H1 (cell line): Measurements from ENCODE around the gene GRIA3. TPM values are rescaled to one million over a fixed set of nuclear protein-coding genes. Genes with fewer than 3 reads are reported as not detected.

Experiments
- BRCA1 ChIP-seq: IDR thresholded peaks from 2 replicates; pipeline ENCODE4 v1.6.1; 2012; ENCODE audit warnings: low read depth, low read length, improper control_type of control experiment
- EP300 ChIP-seq, 2 experiments: IDR thresholded peaks; 1 replicate in 1 of 2; 2 replicates in 1 of 2; pipeline ENCODE4 v1.6.1; 2011 to 2012; ENCODE audit warnings: low read depth in 2 of 2, low read length in 2 of 2, mild to moderate bottlenecking in 2 of 2, borderline replicate concordance in 1 of 2, inconsistent platforms in 1 of 2, moderate library complexity in 1 of 2
- SIN3A ChIP-seq, 2 experiments: IDR thresholded peaks in 1 of 2; conservative IDR thresholded peaks in 1 of 2; 2 replicates each; pipeline ENCODE4 v1.6.1; 2011 to 2012; ENCODE audit warnings: low read length in 2 of 2, improper control_type of control experiment in 1 of 2, low read depth in 1 of 2, mild to moderate bottlenecking in 1 of 2
- TAF7 ChIP-seq: optimal IDR thresholded peaks from 2 replicates; pipeline ENCODE3; 2011; ENCODE audit warnings: low read depth, mild to moderate bottlenecking, inconsistent platforms, low read length, moderate library complexity, borderline replicate concordance
- TEAD4 ChIP-seq: IDR thresholded peaks from 2 replicates; pipeline ENCODE4 v1.6.1; 2012; ENCODE audit warnings: low read depth, low read length, inconsistent platforms, mixed read lengths
- polyA plus RNA-seq, 7 experiments: library from polyadenylated mRNA; depleted of rRNA in 3 of 7; stranded (reverse) in 5 of 7; unstranded in 2 of 7; fragments of >200 nt in 5 of 7; fragments of 200-250 nt in 2 of 7; gene quantifications; 1 replicate in 5 of 7; 2 replicates in 1 of 7; 4 replicates in 1 of 7; pipeline versions ENCODE4 v1.2.1 to v1.2.3, GENCODE V29; 2011 to 2013; ENCODE audit warnings: missing spikeins in 2 of 7, mixed read lengths in 2 of 7
- total RNA-seq: library from RNA; stranded (reverse); fragmentation: NEBNext Ultra II Directional; extraction: Animal tissue kit (Norgen Biotek cat#: 25700); gene quantifications from 2 replicates; pipeline ENCODE4 v1.2.1, GENCODE V29; 2021
- TF ChIP-seq, protein P1 (sequence below): fragments of 300-600 bp; sonication (generic); IDR thresholded peaks from 2 replicates; pipeline ENCODE4 v1.7.1; 2012; ENCODE audit warnings: low read length, moderate library complexity, mild to moderate bottlenecking, inconsistent platforms; ENCODE audit not compliant: insufficient replicate concordance

GRIA3 gene
- total and polyA plus RNA-seq, 2 of the 8 experiments (the other 6 are each of a cell fraction or from before 2014, with no cell fraction given): 2.6 to 3.0 TPM

DNA sequence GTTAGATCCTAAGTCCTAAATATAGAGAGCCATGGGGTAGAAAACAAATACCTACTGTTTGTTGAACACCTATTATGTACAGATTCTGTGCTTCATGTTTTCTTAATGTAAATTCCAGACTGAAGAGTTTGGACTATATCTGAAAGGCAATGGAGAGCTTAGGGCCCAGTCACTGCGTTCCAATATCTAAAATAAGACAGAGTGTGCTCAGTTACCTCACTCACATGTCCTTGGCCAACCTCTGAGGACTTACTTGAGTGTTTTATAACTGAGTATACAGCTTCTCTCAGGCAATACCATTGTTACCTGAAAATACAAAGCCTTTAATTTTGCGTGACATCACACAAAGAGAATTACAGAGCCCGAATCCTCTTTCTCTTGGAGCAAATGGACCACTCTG is 53.2 kb downstream of the GRIA3 start (continued):
- TF ChIP-seq EP300 (IDR thresholded peaks at IDR 0.05; ENCODE audit: borderline replicate concordance in 1 of 2, low read depth in 2 of 2, low read length in 2 of 2): no peak
- TF ChIP-seq, protein P1, sequence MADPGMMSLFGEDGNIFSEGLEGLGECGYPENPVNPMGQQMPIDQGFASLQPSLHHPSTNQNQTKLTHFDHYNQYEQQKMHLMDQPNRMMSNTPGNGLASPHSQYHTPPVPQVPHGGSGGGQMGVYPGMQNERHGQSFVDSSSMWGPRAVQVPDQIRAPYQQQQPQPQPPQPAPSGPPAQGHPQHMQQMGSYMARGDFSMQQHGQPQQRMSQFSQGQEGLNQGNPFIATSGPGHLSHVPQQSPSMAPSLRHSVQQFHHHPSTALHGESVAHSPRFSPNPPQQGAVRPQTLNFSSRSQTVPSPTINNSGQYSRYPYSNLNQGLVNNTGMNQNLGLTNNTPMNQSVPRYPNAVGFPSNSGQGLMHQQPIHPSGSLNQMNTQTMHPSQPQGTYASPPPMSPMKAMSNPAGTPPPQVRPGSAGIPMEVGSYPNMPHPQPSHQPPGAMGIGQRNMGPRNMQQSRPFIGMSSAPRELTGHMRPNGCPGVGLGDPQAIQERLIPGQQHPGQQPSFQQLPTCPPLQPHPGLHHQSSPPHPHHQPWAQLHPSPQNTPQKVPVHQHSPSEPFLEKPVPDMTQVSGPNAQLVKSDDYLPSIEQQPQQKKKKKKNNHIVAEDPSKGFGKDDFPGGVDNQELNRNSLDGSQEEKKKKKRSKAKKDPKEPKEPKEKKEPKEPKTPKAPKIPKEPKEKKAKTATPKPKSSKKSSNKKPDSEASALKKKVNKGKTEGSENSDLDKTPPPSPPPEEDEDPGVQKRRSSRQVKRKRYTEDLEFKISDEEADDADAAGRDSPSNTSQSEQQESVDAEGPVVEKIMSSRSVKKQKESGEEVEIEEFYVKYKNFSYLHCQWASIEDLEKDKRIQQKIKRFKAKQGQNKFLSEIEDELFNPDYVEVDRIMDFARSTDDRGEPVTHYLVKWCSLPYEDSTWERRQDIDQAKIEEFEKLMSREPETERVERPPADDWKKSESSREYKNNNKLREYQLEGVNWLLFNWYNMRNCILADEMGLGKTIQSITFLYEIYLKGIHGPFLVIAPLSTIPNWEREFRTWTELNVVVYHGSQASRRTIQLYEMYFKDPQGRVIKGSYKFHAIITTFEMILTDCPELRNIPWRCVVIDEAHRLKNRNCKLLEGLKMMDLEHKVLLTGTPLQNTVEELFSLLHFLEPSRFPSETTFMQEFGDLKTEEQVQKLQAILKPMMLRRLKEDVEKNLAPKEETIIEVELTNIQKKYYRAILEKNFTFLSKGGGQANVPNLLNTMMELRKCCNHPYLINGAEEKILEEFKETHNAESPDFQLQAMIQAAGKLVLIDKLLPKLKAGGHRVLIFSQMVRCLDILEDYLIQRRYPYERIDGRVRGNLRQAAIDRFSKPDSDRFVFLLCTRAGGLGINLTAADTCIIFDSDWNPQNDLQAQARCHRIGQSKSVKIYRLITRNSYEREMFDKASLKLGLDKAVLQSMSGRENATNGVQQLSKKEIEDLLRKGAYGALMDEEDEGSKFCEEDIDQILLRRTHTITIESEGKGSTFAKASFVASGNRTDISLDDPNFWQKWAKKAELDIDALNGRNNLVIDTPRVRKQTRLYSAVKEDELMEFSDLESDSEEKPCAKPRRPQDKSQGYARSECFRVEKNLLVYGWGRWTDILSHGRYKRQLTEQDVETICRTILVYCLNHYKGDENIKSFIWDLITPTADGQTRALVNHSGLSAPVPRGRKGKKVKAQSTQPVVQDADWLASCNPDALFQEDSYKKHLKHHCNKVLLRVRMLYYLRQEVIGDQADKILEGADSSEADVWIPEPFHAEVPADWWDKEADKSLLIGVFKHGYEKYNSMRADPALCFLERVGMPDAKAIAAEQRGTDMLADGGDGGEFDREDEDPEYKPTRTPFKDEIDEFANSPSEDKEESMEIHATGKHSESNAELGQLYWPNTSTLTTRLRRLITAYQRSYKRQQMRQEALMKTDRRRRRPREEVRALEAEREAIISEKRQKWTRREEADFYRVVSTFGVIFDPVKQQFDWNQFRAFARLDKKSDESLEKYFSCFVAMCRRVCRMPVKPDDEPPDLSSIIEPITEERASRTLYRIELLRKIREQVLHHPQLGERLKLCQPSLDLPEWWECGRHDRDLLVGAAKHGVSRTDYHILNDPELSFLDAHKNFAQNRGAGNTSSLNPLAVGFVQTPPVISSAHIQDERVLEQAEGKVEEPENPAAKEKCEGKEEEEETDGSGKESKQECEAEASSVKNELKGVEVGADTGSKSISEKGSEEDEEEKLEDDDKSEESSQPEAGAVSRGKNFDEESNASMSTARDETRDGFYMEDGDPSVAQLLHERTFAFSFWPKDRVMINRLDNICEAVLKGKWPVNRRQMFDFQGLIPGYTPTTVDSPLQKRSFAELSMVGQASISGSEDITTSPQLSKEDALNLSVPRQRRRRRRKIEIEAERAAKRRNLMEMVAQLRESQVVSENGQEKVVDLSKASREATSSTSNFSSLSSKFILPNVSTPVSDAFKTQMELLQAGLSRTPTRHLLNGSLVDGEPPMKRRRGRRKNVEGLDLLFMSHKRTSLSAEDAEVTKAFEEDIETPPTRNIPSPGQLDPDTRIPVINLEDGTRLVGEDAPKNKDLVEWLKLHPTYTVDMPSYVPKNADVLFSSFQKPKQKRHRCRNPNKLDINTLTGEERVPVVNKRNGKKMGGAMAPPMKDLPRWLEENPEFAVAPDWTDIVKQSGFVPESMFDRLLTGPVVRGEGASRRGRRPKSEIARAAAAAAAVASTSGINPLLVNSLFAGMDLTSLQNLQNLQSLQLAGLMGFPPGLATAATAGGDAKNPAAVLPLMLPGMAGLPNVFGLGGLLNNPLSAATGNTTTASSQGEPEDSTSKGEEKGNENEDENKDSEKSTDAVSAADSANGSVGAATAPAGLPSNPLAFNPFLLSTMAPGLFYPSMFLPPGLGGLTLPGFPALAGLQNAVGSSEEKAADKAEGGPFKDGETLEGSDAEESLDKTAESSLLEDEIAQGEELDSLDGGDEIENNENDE: no peak
- TF ChIP-seq BRCA1: no peak
- TF ChIP-seq TAF7: no peak
- TF ChIP-seq TEAD4: no peak
- no peak for TF ChIP-seq SIN3A (conservative IDR thresholded peaks at IDR 0.05 in 1 of 2, IDR thresholded peaks at IDR 0.05 in 1 of 2; ENCODE audit: low read depth in 1 of 2, low read length in 2 of 2)
